H1 (cell line): ENCODE data around the gene STRA8. TPM values are rescaled to one million over a fixed set of nuclear protein-coding genes. Genes with fewer than 3 reads are reported as not detected.

Source experiments
- CTCF ChIA-PET: fragments of 300-600 bp; sonication (Branson Sonifier 250); formaldehyde crosslinking; loops from one replicate; lab custom pipeline; 2021; ENCODE audit not compliant: partially characterized antibody; lab: Charles Lee
- POLR2A ChIA-PET: fragments of 300-600 bp; sonication (Branson Sonifier 250); formaldehyde crosslinking; loops from one replicate; lab custom pipeline; 2021; ENCODE audit warnings: inconsistent platforms; ENCODE audit not compliant: partially characterized antibody; lab: Charles Lee
- DNase-seq, 2 experiments: peaks; one replicate each; pipeline versions ENCODE4 v3.0.0 to v3.0.0-alpha.2; 2010 to 2022; ENCODE audit warnings: low spot score in 2 of 2, low read depth in 1 of 2, mixed read lengths in 1 of 2
- FAIRE-seq: peaks from 2 replicates; lab custom pipeline; 2011; peaks lifted over from hg19 to GRCh38; lab: Jason Lieb, UNC
- H2AFZ ChIP-seq: 2 replicates; pipeline ENCODE4 v1.8.1; 2012; ENCODE audit warnings: low read length, inconsistent platforms
- H2AK5ac ChIP-seq: 2 replicates; pipeline ENCODE4 v1.6.1; 2013; ENCODE audit warnings: low read depth, low read length
- H2BK120ac ChIP-seq: replicated peaks from 2 replicates; pipeline ENCODE3; 2013; ENCODE audit warnings: low read depth, low read length, inconsistent platforms
- H2BK12ac ChIP-seq: 2 replicates; pipeline ENCODE4 v1.6.1; 2013; ENCODE audit warnings: low read depth, low read length
- H2BK15ac ChIP-seq: 2 replicates; pipeline ENCODE4 v1.6.1; 2013; ENCODE audit warnings: low read length
- H2BK20ac ChIP-seq: 2 replicates; pipeline ENCODE4 v1.6.1; 2013; ENCODE audit warnings: low read length
- H2BK5ac ChIP-seq: 2 replicates; pipeline ENCODE4 v1.6.1; 2013; ENCODE audit warnings: low read depth, low read length
- H3K14ac ChIP-seq: 2 replicates; pipeline ENCODE4 v1.6.1; 2013; ENCODE audit warnings: inconsistent platforms; ENCODE audit not compliant: insufficient read length
- H3K18ac ChIP-seq: 2 replicates; pipeline ENCODE4 v1.6.1; 2013; ENCODE audit warnings: low read length; ENCODE audit errors: extremely low read depth
- H3K23ac ChIP-seq: 2 replicates; pipeline ENCODE4 v1.6.1; 2013; ENCODE audit warnings: inconsistent platforms; ENCODE audit not compliant: insufficient read length
- H3K23me2 ChIP-seq: 2 replicates; pipeline ENCODE4 v1.6.1; 2013; ENCODE audit warnings: low read depth, low read length
- H3K27ac ChIP-seq: 2 replicates; pipeline ENCODE4 v1.6.1; 2011; ENCODE audit warnings: low read depth, low read length, inconsistent platforms
- H3K27me3 ChIP-seq, 4 experiments: replicated peaks in 1 of 4; 1 replicate in 1 of 4; 2 replicates in 3 of 4; pipeline versions ENCODE4 v1.6.1 to v1.8.1; 2011 to 2013; ENCODE audit warnings: low read length in 3 of 4, mild to moderate bottlenecking in 3 of 4, inconsistent platforms in 2 of 4, mixed read lengths in 2 of 4, moderate library complexity in 1 of 4; ENCODE audit not compliant: control insufficient read depth in 3 of 4, insufficient read depth in 3 of 4; ENCODE audit errors: extremely low read depth in 1 of 4
- H3K36me3 ChIP-seq, 4 experiments: 2 replicates each; pipeline versions ENCODE4 v1.6.1 to v1.8.1; 2011 to 2013; ENCODE audit warnings: mild to moderate bottlenecking in 4 of 4, low read length in 3 of 4, moderate library complexity in 2 of 4, control low read depth in 1 of 4, inconsistent platforms in 1 of 4; ENCODE audit not compliant: insufficient read depth in 4 of 4, control insufficient read depth in 2 of 4
- H3K4ac ChIP-seq: replicated peaks from 2 replicates; pipeline ENCODE3; 2013; ENCODE audit warnings: low read length, low read depth, mixed read lengths, inconsistent platforms; ENCODE audit not compliant: insufficient read length
- H3K4me1 ChIP-seq, 4 experiments: replicated peaks in 1 of 4; 1 replicate in 1 of 4; 2 replicates in 3 of 4; pipeline versions ENCODE4 v1.6.1 to v1.8.1; 2011 to 2013; ENCODE audit warnings: low read length in 3 of 4, inconsistent platforms in 2 of 4, mixed read lengths in 1 of 4; ENCODE audit not compliant: insufficient read depth in 4 of 4, control insufficient read depth in 3 of 4
- H3K4me2 ChIP-seq, 2 experiments: 2 replicates each; pipeline versions ENCODE4 v1.6.1 to v1.8.1; 2011 to 2013; ENCODE audit warnings: low read depth in 2 of 2, low read length in 2 of 2, control low read depth in 1 of 2, inconsistent platforms in 1 of 2, mild to moderate bottlenecking in 1 of 2; ENCODE audit not compliant: insufficient read depth in 1 of 2
- H3K4me3 ChIP-seq, 4 experiments: fragments of 200-600, 300-600 bp in 1 of 4; sonication (generic), shearing (Covaris generic), sonication (Bioruptor Twin) in 1 of 4; 2 replicates each; pipeline versions ENCODE4 v1.5.1 to v1.8.1; 2011 to 2016; ENCODE audit warnings: low read length in 4 of 4, low read depth in 3 of 4, control low read depth in 2 of 4, inconsistent platforms in 2 of 4, mild to moderate bottlenecking in 2 of 4, mixed read lengths in 1 of 4, moderate library complexity in 1 of 4; ENCODE audit not compliant: insufficient read depth in 2 of 4; ENCODE audit errors: extremely low read depth in 1 of 4
- H3K56ac ChIP-seq: replicated peaks from 2 replicates; pipeline ENCODE3; 2013; ENCODE audit warnings: low read depth, mild to moderate bottlenecking, mixed read lengths, low read length, inconsistent platforms; ENCODE audit not compliant: insufficient read length
- H3K79me1 ChIP-seq: 2 replicates; pipeline ENCODE4 v1.6.1; 2013; ENCODE audit warnings: low read depth, low read length, control low read depth
- H3K79me2 ChIP-seq, 2 experiments: 2 replicates each; pipeline versions ENCODE4 v1.6.1 to v1.8.1; 2012 to 2013; ENCODE audit warnings: low read length in 2 of 2, mild to moderate bottlenecking in 2 of 2, inconsistent platforms in 1 of 2; ENCODE audit not compliant: insufficient read depth in 2 of 2, control insufficient read depth in 1 of 2
- H3K9ac ChIP-seq, 4 experiments: replicated peaks in 1 of 4; 1 replicate in 1 of 4; 2 replicates in 3 of 4; pipeline versions ENCODE4 v1.6.1 to v1.8.1; 2011 to 2013; ENCODE audit warnings: low read depth in 3 of 4, low read length in 3 of 4, control low read depth in 2 of 4, mild to moderate bottlenecking in 2 of 4, moderate library complexity in 2 of 4, inconsistent platforms in 1 of 4; ENCODE audit errors: extremely low read depth in 1 of 4
- H3K9me3 ChIP-seq, 2 experiments: 2 replicates each; pipeline versions ENCODE4 v1.6.1 to v1.8.1; 2012 to 2013; ENCODE audit warnings: mild to moderate bottlenecking in 2 of 2, moderate library complexity in 2 of 2, control low read depth in 1 of 2, inconsistent platforms in 1 of 2, low read depth in 1 of 2, low read length in 1 of 2, mixed read lengths in 1 of 2; ENCODE audit not compliant: insufficient read depth in 2 of 2
- H4K20me1 ChIP-seq, 2 experiments: replicated peaks in 1 of 2; 2 replicates each; pipeline versions ENCODE3 to v1.8.1; 2011 to 2013; ENCODE audit warnings: inconsistent platforms in 2 of 2, low read length in 2 of 2, mild to moderate bottlenecking in 1 of 2; ENCODE audit not compliant: insufficient read depth in 2 of 2, control insufficient read depth in 1 of 2
- H4K5ac ChIP-seq: 2 replicates; pipeline ENCODE4 v1.6.1; 2013; ENCODE audit warnings: low read length, low read depth, mixed read lengths, inconsistent platforms; ENCODE audit not compliant: insufficient read length
- H4K8ac ChIP-seq: 2 replicates; pipeline ENCODE4 v1.8.0; 2013; ENCODE audit warnings: mild to moderate bottlenecking, moderate library complexity, low read length, inconsistent platforms; ENCODE audit not compliant: insufficient read depth; ENCODE audit errors: extremely low read depth
- H4K91ac ChIP-seq: replicated peaks from 2 replicates; pipeline ENCODE3; 2013; ENCODE audit warnings: low read length, mixed read lengths, inconsistent platforms; ENCODE audit not compliant: insufficient read length
- BACH1 ChIP-seq: IDR thresholded peaks from 2 replicates; pipeline ENCODE4 v1.6.1; 2012; ENCODE audit warnings: low read length, improper control_type of control experiment
- CREB1 ChIP-seq: IDR thresholded peaks from 2 replicates; pipeline ENCODE4 v1.6.1; 2012; ENCODE audit warnings: inconsistent platforms
- EGR1 ChIP-seq: IDR thresholded peaks from 2 replicates; pipeline ENCODE4 v1.6.1; 2011; ENCODE audit warnings: low read depth, low read length, borderline replicate concordance
- FOSL1 ChIP-seq: IDR thresholded peaks from 2 replicates; pipeline ENCODE4 v1.6.1; 2011; ENCODE audit warnings: mild to moderate bottlenecking, low read depth, low read length, moderate library complexity; ENCODE audit not compliant: insufficient read depth
- JUND ChIP-seq: IDR thresholded peaks from 2 replicates; pipeline ENCODE4 v1.6.1; 2011; ENCODE audit warnings: mild to moderate bottlenecking, improper control_type of control experiment, low read length
- KDM1A ChIP-seq: fragments of 200-600, 300-600 bp; sonication (generic); IDR thresholded peaks from 2 replicates; pipeline ENCODE4 v1.7.1; 2016; ENCODE audit warnings: mild to moderate bottlenecking, low read length, borderline replicate concordance
- KDM4A ChIP-seq: IDR thresholded peaks from one replicate; pipeline ENCODE4 v1.7.1; 2012; ENCODE audit warnings: low read depth, mild to moderate bottlenecking, moderate library complexity, low read length, inconsistent platforms; ENCODE audit not compliant: severe bottlenecking
- MAFK ChIP-seq: IDR thresholded peaks from 2 replicates; pipeline ENCODE4 v1.6.1; 2012; ENCODE audit warnings: low read depth, mild to moderate bottlenecking, improper control_type of control experiment, low read length
- RAD21 ChIP-seq, 2 experiments: IDR thresholded peaks in 1 of 2; conservative IDR thresholded peaks in 1 of 2; 2 replicates each; pipeline ENCODE4 v1.6.1; 2011; ENCODE audit warnings: low read depth in 2 of 2, low read length in 2 of 2, improper control_type of control experiment in 1 of 2, inconsistent platforms in 1 of 2, mild to moderate bottlenecking in 1 of 2, moderate library complexity in 1 of 2
- SAP30 ChIP-seq: fragments of 300-600 bp; sonication (generic); IDR thresholded peaks from 2 replicates; pipeline ENCODE4 v1.7.1; 2012; ENCODE audit warnings: low read length, moderate library complexity, mild to moderate bottlenecking, inconsistent platforms; ENCODE audit not compliant: insufficient read depth, insufficient replicate concordance
- SIN3A ChIP-seq, 2 experiments: IDR thresholded peaks in 1 of 2; conservative IDR thresholded peaks in 1 of 2; 2 replicates each; pipeline ENCODE4 v1.6.1; 2011 to 2012; ENCODE audit warnings: low read length in 2 of 2, improper control_type of control experiment in 1 of 2, low read depth in 1 of 2, mild to moderate bottlenecking in 1 of 2
- SP2 ChIP-seq: IDR thresholded peaks from 2 replicates; pipeline ENCODE4 v1.6.1; 2012; ENCODE audit warnings: mild to moderate bottlenecking, low read length, inconsistent platforms
- SRF ChIP-seq: IDR thresholded peaks from 2 replicates; pipeline ENCODE4 v1.6.1; 2011; ENCODE audit warnings: mild to moderate bottlenecking, low read depth, low read length, moderate library complexity
- TBP ChIP-seq: IDR thresholded peaks from 2 replicates; pipeline ENCODE4 v1.6.1; 2011; ENCODE audit warnings: low read depth, low read length, improper control_type of control experiment
- ZNF274 ChIP-seq: IDR thresholded peaks from 2 replicates; pipeline ENCODE4 v1.7.0; 2012; ENCODE audit warnings: low read length, borderline replicate concordance; ENCODE audit errors: extremely low read depth
- WGBS, 2 experiments: shearing (Covaris generic) in 1 of 2; methylation state at CpG; one replicate each; pipeline versions ENCODE4 v1.1.6 to v1.1.7; 2013 to 2015; ENCODE audit warnings: low lambda C conversion rate in 2 of 2, mixed read lengths in 2 of 2, inconsistent platforms in 1 of 2, low coverage in 1 of 2, missing lambda C conversion rate in 1 of 2; ENCODE audit not compliant: insufficient replicate concordance in 2 of 2, insufficient coverage in 1 of 2, insufficient read length in 1 of 2; ENCODE audit errors: extremely low coverage in 1 of 2, missing lambda C conversion rate in 1 of 2; 5-methylcytosine and 5-hydroxymethylcytosine counted together
- polyA plus RNA-seq, 7 experiments: library from polyadenylated mRNA; depleted of rRNA in 3 of 7; stranded (reverse) in 5 of 7; unstranded in 2 of 7; fragments of >200 nt in 5 of 7; fragments of 200-250 nt in 2 of 7; gene quantifications; 1 replicate in 5 of 7; 2 replicates in 1 of 7; 4 replicates in 1 of 7; pipeline versions ENCODE4 v1.2.1 to v1.2.3, GENCODE V29; 2011 to 2013; ENCODE audit warnings: missing spikeins in 2 of 7, mixed read lengths in 2 of 7
- total RNA-seq: library from RNA; stranded (reverse); fragmentation: NEBNext Ultra II Directional; extraction: Animal tissue kit (Norgen Biotek cat#: 25700); gene quantifications from 2 replicates; pipeline ENCODE4 v1.2.1, GENCODE V29; 2021

STRA8 gene
- total and polyA plus RNA-seq, 2 of the 8 experiments (the other 6 are each of a cell fraction or from before 2014, with no cell fraction given), result not detected

- no peak overlapping the region for H2AK5ac ChIP-seq
- peaks cover 0 to 4% (median 2%) of the 10 kb centered on the region in 4 experiments; a peak in 5 of 7 replicates for H3K27me3 ChIP-seq
- H3K4ac ChIP-seq, result no peak overlapping the region
- no peaks in the 10 kb centered on the region for H3K36me3 ChIP-seq
- H3K56ac ChIP-seq, result no peak overlapping the region
- H3K4me2 ChIP-seq, result no peak overlapping the region
- ChIA-PET CTCF (no interaction called here), POLR2A (no interaction called here)
- no peak overlapping the region for H2BK120ac ChIP-seq
- no peak overlapping the region for H2AFZ ChIP-seq
- no peak overlapping the region for H3K18ac ChIP-seq
- no peak for FAIRE-seq
- H3K23me2 ChIP-seq, result peaks cover 8% of the 10 kb centered on the region
- no peak overlapping the region for H3K14ac ChIP-seq
- H2BK20ac ChIP-seq, result no peak overlapping the region
- no peak overlapping the region for H2BK5ac ChIP-seq
- H4K20me1 ChIP-seq, result no peaks in the 10 kb centered on the region
- 88% methylated on average over 3 of the region's 3 CpGs; no CpG with 5 or more reads in 1 of the 2 experiments for WGBS, 2 experiments
- 0 out of 4 replicates have a peak, but pooled peaks cover 0 to 5% of the 10 kb centered on the region in 2 experiments for H3K9me3 ChIP-seq
- H4K5ac ChIP-seq, result no peak overlapping the region
- H4K8ac ChIP-seq, result no peak overlapping the region
- H2BK15ac ChIP-seq, result no peak overlapping the region
- H3K4me1 ChIP-seq, result no peaks in the 10 kb centered on the region; a peak in 2 of 7 replicates
- no peaks in the 10 kb centered on the region for H3K79me1 ChIP-seq
- H3K79me2 ChIP-seq, result no peaks in the 10 kb centered on the region
- DNase-seq, result no peak
- H4K91ac ChIP-seq, result no peak overlapping the region
- H3K4me3 ChIP-seq, result no peak overlapping the region
- H3K27ac ChIP-seq, result no peak overlapping the region
- H3K9ac ChIP-seq, result no peak overlapping the region
- H3K23ac ChIP-seq, result no peak overlapping the region
- H2BK12ac ChIP-seq, result no peak overlapping the region
- TF ChIP-seq SAP30 (no peak), JUND (no peak), SRF (no peak), SIN3A (conservative IDR thresholded peaks at IDR 0.05 in 1 of 2, IDR thresholded peaks at IDR 0.05 in 1 of 2; ENCODE audit: low read depth in 1 of 2, low read length in 2 of 2) (no peak), TBP (no peak), BACH1 (no peak), KDM4A (no peak), MAFK (no peak), CREB1 (no peak), RAD21 (IDR thresholded peaks at IDR 0.05 in 1 of 2, conservative IDR thresholded peaks at IDR 0.05 in 1 of 2; ENCODE audit: low read depth in 2 of 2, low read length in 2 of 2) (no peak), FOSL1 (no peak), ZNF274 (no peak), KDM1A (no peak), EGR1 (no peak), SP2 (no peak)
Observed at GRCh38 chr7:135215698-135216097, 17.9 kb upstream of the STRA8 start.
